HG03457 (cell line): Measurements from ENCODE around the gene CHEK2.
"Not testable (repeated sequence)": the region's sequence is repeated elsewhere in the genome, so short reads cannot be mapped to it uniquely, and the experiment has no call there.

ENCODE experiments used
- ATAC-seq: cut with Tn5 transposase; IDR thresholded peaks from one replicate; pipeline ENCODE4 v1.9.1; 2021; ENCODE audit warnings: moderate number of reproducible peaks; ENCODE audit not compliant: unreplicated experiment

Gene CHEK2

GRCh38 chr22:28741785-28742561 lies at the start of gene CHEK2, which contains the start of gene HSCB:
Gene CHEK2 (minus strand): TSS chr22:28741820. CDS start chr22:28734721, 7,099 bp downstream.
Gene HSCB (plus strand): TSS chr22:28742039. CDS start chr22:28742096, 57 bp downstream.
- peak; percentile 80 for ATAC-seq

DNA sequence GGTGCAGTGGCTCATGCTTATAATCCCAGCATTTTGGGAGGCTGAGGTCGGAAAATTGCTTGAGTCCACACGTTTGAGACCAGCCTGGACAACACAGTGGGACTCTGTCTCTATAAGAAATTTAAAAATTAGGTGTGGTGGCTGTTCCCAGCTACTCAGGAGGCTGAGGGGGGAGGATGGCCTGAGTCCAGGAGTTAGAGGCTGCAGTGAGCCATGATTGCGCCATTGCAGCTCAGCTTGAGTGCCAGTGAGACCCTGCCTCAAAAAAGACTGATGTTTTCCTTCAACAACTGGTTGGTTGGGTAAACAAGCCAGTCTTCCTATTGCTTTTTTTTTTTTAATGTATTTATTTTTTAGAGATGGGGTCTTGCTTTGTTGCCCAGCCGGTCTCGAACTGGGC lies 49.5 kb upstream of the CHEK2 start:
- no peak for ATAC-seq

DNA sequence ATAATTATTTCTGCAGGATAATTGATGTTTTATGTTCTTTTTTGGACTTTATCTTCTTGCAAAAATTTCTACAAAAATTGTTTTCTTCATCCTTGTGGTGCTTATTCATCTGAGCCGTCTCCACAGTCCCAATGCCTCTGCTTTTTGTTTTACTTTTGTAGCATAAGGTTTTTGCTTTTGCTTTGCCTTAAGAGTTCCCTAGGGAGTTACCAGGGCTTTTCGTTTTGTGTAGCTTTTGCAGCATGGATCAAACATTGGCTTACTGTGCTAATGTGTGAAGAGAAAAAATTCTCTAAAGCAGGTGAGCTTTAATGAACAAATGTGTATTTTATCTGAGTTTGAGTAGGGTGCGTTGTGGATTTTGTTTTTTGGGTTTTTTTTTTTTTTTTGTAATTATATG lies 47.0 kb upstream of the CHEK2 start:
- no peak for ATAC-seq

- no peak for ATAC-seq
Observed at GRCh38 chr22:28783786-28784671, 42.4 kb upstream of the CHEK2 start.

DNA sequence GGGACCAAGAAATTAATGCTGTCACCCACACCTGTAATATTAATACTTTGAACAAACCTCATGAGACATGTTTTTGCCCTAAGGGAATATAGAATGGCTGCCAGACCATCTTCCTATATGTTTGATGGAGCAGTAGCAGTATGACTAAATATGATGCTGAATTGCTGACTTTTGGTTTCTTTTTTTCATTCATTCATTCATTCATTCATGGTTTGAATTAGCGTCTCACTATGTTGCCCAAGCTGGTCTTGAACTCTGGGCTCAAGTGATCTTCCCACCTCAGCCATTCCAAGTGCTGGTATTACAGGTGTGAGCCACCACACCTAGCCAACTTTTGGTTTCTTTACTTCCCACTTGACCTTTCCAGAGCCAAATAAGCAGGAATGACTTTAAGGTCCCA lies 38.7 kb upstream of the CHEK2 start:
- ATAC-seq, result no peak

- no peak for ATAC-seq
Observed at GRCh38 chr22:28779833-28780232, 38.2 kb upstream of the CHEK2 start.

DNA sequence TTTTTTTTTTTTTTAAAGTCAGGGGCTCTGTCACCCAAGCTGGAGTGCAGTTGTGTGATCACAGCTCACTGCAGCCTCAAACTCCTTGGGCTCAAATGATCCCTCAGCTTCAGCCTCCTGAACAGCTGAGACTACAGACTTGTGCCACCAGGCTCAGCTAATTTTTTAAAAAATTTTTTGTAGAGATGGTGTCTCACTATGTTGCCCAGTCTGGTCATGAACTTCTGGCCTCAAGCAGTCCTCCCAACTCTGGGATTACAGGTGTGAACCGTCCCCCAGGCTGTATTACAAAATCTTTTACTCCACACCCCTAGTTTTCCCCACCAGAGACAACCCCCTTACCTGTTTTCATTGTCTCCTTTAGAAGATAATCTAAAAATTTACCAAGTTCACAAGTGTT lies 32.8 kb upstream of the CHEK2 start:
- ATAC-seq, result no peak

GRCh38 chr22:28773461-28773867 lies 31.8 kb upstream of the CHEK2 start:
- ATAC-seq, result peak; percentile 7

- ATAC-seq, result peak; percentile 69
Observed at GRCh38 chr22:28772633-28773460, 31.2 kb upstream of the CHEK2 start, which contains the start of gene CCDC117. Gene CCDC117 (plus strand): TSS chr22:28772695. CDS start chr22:28772850, 155 bp downstream.

GRCh38 chr22:28771195-28771791 lies 29.7 kb upstream of the CHEK2 start:
- ATAC-seq, result no peak

- ATAC-seq, result no peak
Observed at GRCh38 chr22:28769394-28770085, 27.9 kb upstream of the CHEK2 start.

- ATAC-seq, result no peak
Observed at GRCh38 chr22:28768701-28769393, 27.2 kb upstream of the CHEK2 start.

DNA sequence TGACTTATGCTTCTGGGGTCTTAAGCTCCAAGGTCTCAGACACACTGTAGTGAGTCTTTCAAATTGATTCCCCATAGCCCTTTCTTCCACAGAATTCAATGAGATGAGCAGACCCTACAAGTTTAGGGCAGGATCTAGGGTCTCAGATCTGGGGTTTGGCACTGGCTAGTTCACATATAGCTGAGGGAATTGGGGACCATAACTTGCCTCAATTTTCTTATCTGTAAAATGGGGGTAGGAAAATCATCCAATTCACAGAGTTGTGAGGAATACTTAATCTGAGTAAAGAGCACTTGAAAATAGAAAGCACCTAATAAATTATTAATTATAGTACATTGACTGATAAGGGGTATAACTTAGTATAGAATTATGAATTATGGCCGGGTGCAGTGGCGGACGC lies 25.0 kb upstream of the CHEK2 start:
- no peak for ATAC-seq

DNA sequence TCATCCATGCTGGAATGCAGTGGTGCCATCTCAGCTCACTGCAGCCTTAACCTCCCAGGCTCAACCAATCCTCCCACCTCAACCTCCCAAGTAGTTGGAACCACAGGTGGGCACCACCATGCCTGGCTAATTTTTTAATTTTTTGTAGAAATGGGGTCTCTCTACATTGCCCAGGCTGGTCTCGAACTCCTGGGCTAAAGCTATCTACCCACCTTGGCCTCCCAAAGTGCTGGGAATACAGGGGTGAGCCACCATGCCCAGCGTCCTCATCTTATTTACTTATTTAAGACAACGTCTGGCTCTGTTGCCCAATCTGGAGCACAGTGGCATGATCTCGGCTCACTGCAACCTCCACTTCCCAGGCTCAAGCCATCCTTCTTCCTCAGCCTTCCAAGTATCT lies 20.4 kb upstream of the CHEK2 start:
- not testable (repeated sequence) for ATAC-seq

GRCh38 chr22:28761449-28761755 lies 19.8 kb upstream of the CHEK2 start:
- no peak for ATAC-seq

DNA sequence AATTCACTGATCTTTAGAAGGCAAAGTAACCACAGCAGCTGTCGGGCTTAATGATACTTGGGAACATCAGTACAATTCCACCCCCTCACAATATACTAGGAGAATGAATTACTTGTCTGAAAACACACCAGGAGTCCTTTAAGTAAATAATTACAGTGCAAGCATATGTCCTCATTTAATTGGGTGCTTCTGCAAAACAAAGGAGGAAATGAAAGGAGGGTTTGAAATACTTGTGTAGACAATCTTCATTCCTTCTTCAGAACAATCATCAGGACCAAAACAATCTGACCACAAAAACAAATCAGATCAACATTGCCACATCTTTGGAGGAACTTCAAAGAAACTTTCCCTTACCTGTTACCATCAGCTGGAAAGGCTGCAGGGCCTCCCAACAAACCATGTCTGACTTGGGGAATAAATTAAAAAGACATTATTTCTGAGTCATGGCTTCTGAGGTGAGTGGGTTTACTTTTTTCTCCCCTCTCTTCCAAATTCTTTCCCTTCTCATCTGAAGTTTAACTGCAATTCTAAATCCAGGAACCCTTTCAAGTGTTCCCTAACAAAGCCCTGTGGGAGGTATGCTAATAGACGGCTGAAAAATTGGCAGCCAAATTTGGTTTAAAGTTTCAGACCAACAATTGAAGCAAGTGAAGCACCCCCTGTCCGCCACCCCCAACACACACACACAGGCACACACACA lies 18.4 kb upstream of the CHEK2 start:
- ATAC-seq, result no peak

- ATAC-seq, result not testable (repeated sequence)
Observed at GRCh38 chr22:28754512-28754911, 12.9 kb upstream of the CHEK2 start.

DNA sequence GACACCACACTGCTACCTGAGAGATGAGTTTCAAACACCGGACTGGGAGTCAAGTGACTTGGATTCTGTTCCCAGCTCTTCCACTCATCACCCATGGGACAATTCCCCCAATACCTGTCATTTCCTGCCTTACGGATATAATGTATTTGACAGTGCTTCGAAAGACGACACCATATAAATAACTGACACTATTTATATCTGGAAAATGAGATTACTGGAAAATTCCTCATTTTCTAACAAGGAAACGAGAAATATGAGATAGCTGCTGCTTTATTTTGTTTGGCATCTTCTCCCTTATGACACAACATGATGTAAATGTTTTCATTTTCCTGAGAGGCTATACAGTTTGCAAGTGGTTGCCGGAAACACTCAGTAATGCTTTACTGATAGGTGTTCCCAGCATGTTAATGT lies 8.9 kb upstream of the CHEK2 start:
- ATAC-seq, result no peak

DNA sequence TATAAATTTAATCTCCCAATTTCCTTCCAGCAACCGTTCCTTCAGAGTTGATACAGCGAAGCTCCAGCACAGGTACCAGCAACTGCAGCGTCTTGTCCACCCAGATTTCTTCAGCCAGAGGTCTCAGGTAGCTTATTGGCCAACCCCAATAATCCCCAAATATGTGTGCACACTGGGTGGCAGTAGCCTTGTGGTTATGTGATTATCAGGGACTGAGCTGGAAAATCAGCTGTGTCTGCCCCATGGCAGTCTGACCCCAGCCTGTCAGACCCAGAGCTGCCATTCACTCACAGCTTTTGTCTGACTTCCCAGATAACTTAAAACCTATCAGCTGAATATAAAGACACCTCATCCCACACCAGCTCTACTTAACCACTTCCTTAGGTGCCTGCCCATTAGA lies 2.2 kb upstream of the CHEK2 start:
- ATAC-seq, result no peak
